SU-DHL-6 (cell line): Measurements from ENCODE around the gene JHY.

Source experiments
- CTCF ChIP-seq: fragments of 200-600 bp; sonication (generic); IDR thresholded peaks from one replicate; pipeline ENCODE4 v1.5.1; 2017; ENCODE audit warnings: antibody characterized with exemption, mild to moderate bottlenecking, low read length, moderate library complexity; ENCODE audit not compliant: insufficient read depth, poor library complexity, severe bottlenecking
- EZH2phosphoT487 ChIP-seq: fragments of 200-600 bp; sonication (generic), shearing (Covaris generic); conservative IDR thresholded peaks from 2 replicates; pipeline ENCODE4 v1.6.1; 2018; ENCODE audit warnings: mild to moderate bottlenecking, antibody characterized with exemption, low read length, moderate library complexity, mixed read lengths

GRCh38 chr11:122862091-122862490 is 20.5 kb upstream of the JHY start:
- TF ChIP-seq EZH2phosphoT487: no peak
- TF ChIP-seq CTCF: no peak
